Adrenal gland (tissue), 12 donors: Measurements from ENCODE around the gene ENOX1. TPM values are rescaled to one million over a fixed set of nuclear protein-coding genes. Genes with fewer than 3 reads are reported as not detected.

Source experiments
- DNase-seq, 7 donors: peaks; one replicate each; pipeline ENCODE4 v3.0.0-alpha.2; 2019 to 2020
- H3K27ac ChIP-seq, 5 donors: fragments of 200-600 bp; sonication (generic) in 4 of 5; 1 replicate in 3 of 5; 2 replicates in 2 of 5; pipeline versions ENCODE4 v1.5.1 to v1.8.0; 2016 to 2020; ENCODE audit warnings: mild to moderate bottlenecking in 1 of 5
- H3K27me3 ChIP-seq: fragments of 200-600 bp; 2 replicates; pipeline ENCODE4 v1.8.0; 2021
- H3K36me3 ChIP-seq, 2 donors: fragments of 200-600 bp; replicated peaks in 1 of 2; 1 replicate in 1 of 2; 2 replicates in 1 of 2; pipeline versions ENCODE4 v1.5.1 to v1.8.0; 2018 to 2022
- H3K4me1 ChIP-seq, 2 donors: fragments of 200-600 bp; replicated peaks in 1 of 2; 1 replicate in 1 of 2; 2 replicates in 1 of 2; pipeline versions ENCODE4 v1.5.1 to v1.8.0; 2018 to 2021
- H3K4me3 ChIP-seq, 4 donors: fragments of 200-600 bp; sonication (generic) in 3 of 4; one replicate each; pipeline ENCODE4 v1.5.1; 2016 to 2018
- H3K9me3 ChIP-seq, 3 donors: fragments of 200-600 bp; sonication (generic) in 1 of 3; replicated peaks in 1 of 3; 1 replicate in 2 of 3; 2 replicates in 1 of 3; pipeline versions ENCODE4 v1.5.1 to v1.8.0; 2016 to 2021
- POLR2A ChIP-seq, 2 donors: fragments of 450-650 bp; IDR thresholded peaks; one replicate each; pipeline ENCODE4 v1.6.1; 2017; ENCODE audit warnings: antibody characterized with exemption in 2 of 2, mild to moderate bottlenecking in 2 of 2, moderate library complexity in 1 of 2
- WGBS, 4 donors: extraction: QIAGEN DNeasy Blood & Tissue Kit in 2 of 4; methylation state at CpG; one replicate each; pipeline versions ENCODE4 v1.1.5 to v1.1.7; 2013 to 2017; 5-methylcytosine and 5-hydroxymethylcytosine counted together
- intact Hi-C, 2 donors: fragments of 100-400 bp; cut with DNase I; formaldehyde crosslinking; loops; one replicate each; pipeline versions ENCODE4 v1.14.1 to v1.15.0; 2022 to 2023
- polyA plus RNA-seq, 3 donors: library from polyadenylated mRNA; stranded (reverse); fragments of 200-250 nt in 2 of 3; fragments of 350-450 nt in 1 of 3; fragmentation: Illumina TruSeq in 1 of 3; extraction: RNeasy Lipid Tissue Mini Kit (QIAGEN cat#74804) in 1 of 3; gene quantifications; one replicate each; pipeline ENCODE4 v1.2.3, GENCODE V29; 2013 to 2014
- total RNA-seq, 9 donors: library from RNA; depleted of rRNA in 4 of 9; stranded (reverse); fragments of >200 nt in 4 of 9; fragments of 120-200 nt in 1 of 9; fragmentation: NEBNext Ultra II Directional in 1 of 9; extraction: Animal tissue kit (Norgen Biotek cat#: 25700) in 1 of 9; gene quantifications; one replicate each; pipeline versions ENCODE4 v1.1.0 to v1.2.4, GENCODE V29; 2013 to 2023
- TF ChIP-seq, protein P1 (sequence below), 6 experiments: fragments of 450-650 bp in 4 of 6; fragments of 200-600 bp in 2 of 6; sonication (generic) in 1 of 6; IDR thresholded peaks; 1 replicate in 5 of 6; 2 replicates in 1 of 6; pipeline versions ENCODE4 v1.5.1 to v1.8.0; 2016 to 2021; ENCODE audit warnings: antibody characterized with exemption in 6 of 6, mild to moderate bottlenecking in 2 of 6, moderate library complexity in 1 of 6
- donor health status: healthy with polysubstance abuse.
- donor health status: Bipolar disorder and iron deficiency.
- donor health status: DM: yes; HTN: yes; CAD: no.
- donor health status: DM: no; HTN: no; CAD: no.
- donor health status: DM: no; HTN: no; CAD: no.
- donor health status: DM: yes; HTN: yes; CAD: no.

The ENOX1 gene
- total and polyA plus RNA-seq, 12 donors = 0.25 to 5.8 (median 1.6) TPM

DNA sequence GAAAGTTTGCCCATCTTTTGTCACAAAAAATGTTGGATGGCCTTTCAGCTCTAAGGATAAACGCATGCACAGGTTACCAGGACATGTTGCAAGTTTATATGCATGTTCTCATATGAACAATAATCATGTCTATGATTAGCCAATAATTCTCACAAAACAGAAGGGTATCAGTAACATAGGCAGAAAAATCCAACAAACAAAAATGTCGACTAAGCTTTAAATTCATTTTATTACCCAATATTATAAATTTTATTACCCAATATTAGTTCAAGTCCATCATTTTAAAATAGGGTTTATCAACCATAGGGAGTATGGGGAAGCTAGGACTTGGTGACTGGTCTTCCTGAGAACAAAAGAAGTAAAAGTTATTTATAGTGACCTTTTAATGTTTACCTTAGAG, 93.1 kb downstream of the ENOX1 start:
- intact Hi-C loops = no loop called here
- H3K9me3 ChIP-seq = no peaks in the 10 kb centered on the region
- H3K36me3 ChIP-seq = no peaks in the 10 kb centered on the region
- DNase-seq = no peak
- 64 to 72% (median 69%) methylated on average over 2 of the region's 2 CpGs for WGBS, 4 donors
- H3K27me3 ChIP-seq = no peaks in the 10 kb centered on the region
- no peak for TF ChIP-seq POLR2A (IDR thresholded peaks at IDR 0.05)
- TF ChIP-seq, protein P1, sequence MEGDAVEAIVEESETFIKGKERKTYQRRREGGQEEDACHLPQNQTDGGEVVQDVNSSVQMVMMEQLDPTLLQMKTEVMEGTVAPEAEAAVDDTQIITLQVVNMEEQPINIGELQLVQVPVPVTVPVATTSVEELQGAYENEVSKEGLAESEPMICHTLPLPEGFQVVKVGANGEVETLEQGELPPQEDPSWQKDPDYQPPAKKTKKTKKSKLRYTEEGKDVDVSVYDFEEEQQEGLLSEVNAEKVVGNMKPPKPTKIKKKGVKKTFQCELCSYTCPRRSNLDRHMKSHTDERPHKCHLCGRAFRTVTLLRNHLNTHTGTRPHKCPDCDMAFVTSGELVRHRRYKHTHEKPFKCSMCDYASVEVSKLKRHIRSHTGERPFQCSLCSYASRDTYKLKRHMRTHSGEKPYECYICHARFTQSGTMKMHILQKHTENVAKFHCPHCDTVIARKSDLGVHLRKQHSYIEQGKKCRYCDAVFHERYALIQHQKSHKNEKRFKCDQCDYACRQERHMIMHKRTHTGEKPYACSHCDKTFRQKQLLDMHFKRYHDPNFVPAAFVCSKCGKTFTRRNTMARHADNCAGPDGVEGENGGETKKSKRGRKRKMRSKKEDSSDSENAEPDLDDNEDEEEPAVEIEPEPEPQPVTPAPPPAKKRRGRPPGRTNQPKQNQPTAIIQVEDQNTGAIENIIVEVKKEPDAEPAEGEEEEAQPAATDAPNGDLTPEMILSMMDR (IDR thresholded peaks at IDR 0.05) = no peak
- H3K4me3 ChIP-seq = no peak overlapping the region
- H3K27ac ChIP-seq = no peak overlapping the region
- H3K4me1 ChIP-seq = no peaks in the 10 kb centered on the region

DNA sequence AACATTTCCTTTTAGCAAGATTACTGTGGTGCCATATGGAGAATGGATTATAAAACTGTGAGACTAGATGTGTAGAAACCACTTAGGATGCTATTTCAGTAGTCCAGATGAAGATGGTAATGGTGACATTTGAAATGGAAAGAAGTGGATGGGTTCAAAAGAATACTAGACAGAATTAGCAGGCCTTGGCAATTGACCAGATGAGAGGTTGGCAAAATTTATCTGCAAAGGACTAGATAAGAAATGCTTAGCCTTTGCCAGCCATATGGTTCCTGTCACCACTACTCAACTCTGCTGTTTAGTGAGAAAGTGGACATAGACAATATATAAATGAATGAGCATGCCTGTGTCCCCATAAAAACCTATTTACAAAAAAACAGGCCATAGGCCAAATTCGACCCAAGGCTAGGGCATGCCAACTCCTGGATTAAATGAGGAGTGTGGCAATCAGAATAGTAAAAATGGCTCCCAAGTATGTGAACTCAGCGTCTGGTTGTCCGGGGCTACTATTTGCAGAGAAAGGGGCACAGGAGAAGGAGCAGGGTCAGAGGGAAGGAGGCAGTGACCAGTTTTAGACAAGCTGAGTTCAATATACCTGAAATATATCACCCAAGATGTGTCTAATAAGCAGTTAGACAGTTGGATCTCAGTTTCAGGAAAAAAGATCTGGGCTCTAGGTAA, 98.4 kb downstream of the ENOX1 start:
- no peaks in the 10 kb centered on the region for H3K9me3 ChIP-seq
- TF ChIP-seq, protein P1 (IDR thresholded peaks at IDR 0.05) = no peak
- TF ChIP-seq POLR2A (IDR thresholded peaks at IDR 0.05) = no peak
- H3K36me3 ChIP-seq = no peaks in the 10 kb centered on the region
- H3K27ac ChIP-seq = no peak overlapping the region
- DNase-seq = no peak
- intact Hi-C loops = no loop called here
- 79 to 89% (median 83%) methylated on average over 3 of the region's 3 CpGs for WGBS, 4 donors
- H3K27me3 ChIP-seq = no peaks in the 10 kb centered on the region
- no peak overlapping the region for H3K4me3 ChIP-seq
- H3K4me1 ChIP-seq = peaks cover 0 to 10% of the 10 kb centered on the region in 2 donors

DNA sequence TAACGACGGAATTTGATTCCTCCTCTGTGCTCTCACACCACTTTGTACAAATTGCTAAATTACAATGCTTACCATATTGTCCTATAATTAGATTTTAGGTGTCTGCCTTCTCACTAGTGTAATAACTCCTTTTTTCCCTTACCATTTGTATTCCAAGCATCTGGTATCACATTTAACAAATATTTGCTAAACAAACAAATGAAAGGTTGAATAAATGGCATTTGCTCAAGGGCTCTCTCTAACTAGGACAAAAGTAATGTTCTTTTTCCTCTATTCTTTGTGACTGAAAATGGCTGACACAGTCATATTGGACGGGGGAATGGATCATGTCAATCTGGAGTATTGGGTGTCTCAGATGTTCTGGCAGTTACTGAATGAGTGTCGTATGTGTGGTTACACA, 99.7 kb downstream of the ENOX1 start:
- Histone ChIP-seq H3K4me3 (no peak overlapping the region), H3K27ac (no peak overlapping the region), H3K27me3 (no peaks in the 10 kb centered on the region), H3K4me1 (peaks cover 0 to 10% of the 10 kb centered on the region in 2 donors), H3K9me3 (no peaks in the 10 kb centered on the region), H3K36me3 (no peaks in the 10 kb centered on the region)
- 85 to 92% (median 89%) methylated on average over 4 of the region's 4 CpGs for WGBS, 4 donors
- TF ChIP-seq POLR2A (IDR thresholded peaks at IDR 0.05) = no peak
- TF ChIP-seq, protein P1 (IDR thresholded peaks at IDR 0.05) = no peak
- intact Hi-C loops = no loop called here
- DNase-seq = no peak

DNA sequence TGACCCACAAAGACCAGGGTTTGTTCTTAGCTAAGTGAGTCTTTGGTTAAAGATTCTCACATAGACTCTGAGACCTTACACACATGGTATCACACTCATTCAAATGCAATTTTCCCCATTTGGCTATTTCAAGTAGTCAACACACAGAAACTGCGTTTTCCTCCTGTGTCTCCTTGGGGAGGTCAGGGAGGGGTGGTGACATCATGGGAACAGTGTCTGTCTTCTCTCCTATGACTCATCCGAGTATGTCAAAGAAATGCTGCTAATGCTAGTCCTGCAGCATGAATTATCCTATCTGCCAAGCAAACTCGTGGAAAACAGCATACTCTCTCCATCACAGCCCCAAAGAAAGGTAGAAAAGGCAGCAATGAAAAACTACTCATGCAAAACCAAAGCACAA, 100.2 kb downstream of the ENOX1 start:
- Histone ChIP-seq H3K27ac (no peak overlapping the region), H3K36me3 (no peaks in the 10 kb centered on the region)
- WGBS, 4 donors = 15 to 24% (median 20%) methylated on average over 3 of the region's 3 CpGs

More for the DNA sequence above, 100.2 kb downstream of the ENOX1 start:
- H3K27me3 ChIP-seq = no peaks in the 10 kb centered on the region
- TF ChIP-seq, protein P1 (IDR thresholded peaks at IDR 0.05) = no peak
- no peak for TF ChIP-seq POLR2A (IDR thresholded peaks at IDR 0.05)
- H3K4me3 ChIP-seq = no peak overlapping the region
- DNase-seq = peak; percentile 48 to 84 (median 63)
- H3K9me3 ChIP-seq = no peaks in the 10 kb centered on the region
- H3K4me1 ChIP-seq = peaks cover 0 to 10% of the 10 kb centered on the region in 2 donors
- intact Hi-C loops = no loop called here
